Activated T-cell treated with anti-CD3 and anti-CD28 coated beads, Interleukin-2, amount 50 U/mL, for 1 hour (primary cell): ENCODE measurements around the gene TCIRG1.

Source experiments
- DNase-seq: peaks from one replicate; pipeline ENCODE4 v3.0.0-alpha.2; 2020

TCIRG1 gene

GRCh38 chr11:68007498-68008380, 31.1 kb upstream of the TCIRG1 start:
- DNase-seq = no peak

- no peak for DNase-seq
These were observed 30.2 kb upstream of the TCIRG1 start for GRCh38 chr11:68008381-68009337.

GRCh38 chr11:68009391-68010089, 29.3 kb upstream of the TCIRG1 start:
- no peak for DNase-seq

GRCh38 chr11:68010090-68011041, 28.5 kb upstream of the TCIRG1 start, which contains the start of gene ALDH3B1:
ALDH3B1 (plus strand) TSS chr11:68010327; CDS start chr11:68015298, 4,971 bp downstream.
- DNase-seq = no peak

- no peak for DNase-seq
These were observed 27.5 kb upstream of the TCIRG1 start for GRCh38 chr11:68011051-68011943.

DNA sequence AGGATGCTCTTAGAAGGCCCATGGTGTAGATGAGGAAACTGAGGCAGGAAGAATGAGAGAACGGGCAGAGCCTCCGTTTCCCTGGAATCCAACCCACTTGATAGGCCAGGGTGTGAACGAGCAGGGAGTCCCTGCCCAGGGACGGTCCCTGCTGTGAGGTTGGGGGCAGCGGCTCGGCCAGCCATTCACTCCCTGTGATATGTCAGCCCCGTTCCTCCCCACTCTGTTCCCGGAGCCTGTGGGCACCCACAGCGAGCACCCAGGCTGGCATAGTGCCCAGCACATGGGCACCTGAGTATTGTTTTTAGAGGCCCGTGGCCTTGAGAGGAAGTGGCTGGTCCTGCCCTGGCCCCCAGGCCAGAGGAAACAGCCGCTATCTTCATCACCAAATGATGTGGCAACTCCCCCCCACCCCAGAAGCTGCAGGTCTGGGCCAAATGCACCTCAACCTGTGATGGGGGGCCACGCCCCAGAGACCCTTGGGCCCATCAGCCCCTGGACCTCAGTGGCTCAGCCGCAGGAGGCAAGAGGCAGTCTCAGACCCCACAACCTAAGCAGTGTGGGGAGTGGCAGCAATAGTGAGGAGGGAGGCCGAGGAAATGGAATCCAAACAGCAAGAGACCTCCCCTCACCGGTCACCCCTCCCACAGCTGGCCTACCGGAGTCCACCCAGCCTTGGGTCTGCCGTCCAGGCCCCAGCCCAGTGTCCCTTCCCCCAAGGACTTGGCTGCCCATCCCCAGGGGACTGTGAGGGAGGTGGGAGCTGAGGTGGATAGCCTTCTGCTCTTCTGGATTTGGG, 26.6 kb upstream of the TCIRG1 start:
- DNase-seq = no peak

DNA sequence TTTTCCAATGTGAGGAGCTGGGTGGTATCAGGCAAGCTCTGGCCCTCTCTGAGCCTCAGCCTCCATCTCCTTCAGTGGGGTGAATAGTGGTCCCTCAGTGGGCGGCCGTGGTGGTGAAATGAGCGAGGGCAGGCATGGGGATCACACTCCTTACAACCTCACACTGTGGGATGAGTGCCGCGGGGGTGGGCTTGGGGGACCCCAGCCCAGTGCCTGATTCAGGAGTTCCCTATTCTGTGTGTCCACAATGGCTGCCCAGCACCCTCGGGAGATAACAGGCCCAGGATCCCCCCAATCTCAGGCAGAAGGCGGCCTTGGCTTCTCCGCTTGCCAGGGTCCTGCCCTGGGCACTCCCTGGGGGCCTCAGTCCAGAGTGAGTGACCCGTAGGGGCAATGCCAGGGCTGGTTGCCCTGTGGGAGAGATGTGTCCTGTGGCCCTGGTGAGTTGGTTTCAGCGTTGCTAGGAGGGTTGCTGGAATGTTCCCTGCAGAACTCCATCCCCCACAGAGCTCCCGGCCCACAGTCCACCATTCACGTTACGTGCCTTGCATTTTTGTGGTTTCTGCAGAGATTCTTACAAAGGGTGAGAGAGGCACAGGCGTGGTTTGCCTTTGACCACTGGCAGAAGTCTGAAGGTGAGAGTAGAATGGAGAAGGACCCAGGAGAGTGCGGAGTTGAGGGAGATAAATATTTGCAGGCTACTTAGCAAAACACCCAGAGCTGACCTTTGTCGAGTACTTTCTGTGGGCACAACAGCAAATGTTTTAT, 25.8 kb upstream of the TCIRG1 start:
- DNase-seq = no peak

GRCh38 chr11:68013611-68014156, 25.1 kb upstream of the TCIRG1 start:
- DNase-seq = no peak

DNA sequence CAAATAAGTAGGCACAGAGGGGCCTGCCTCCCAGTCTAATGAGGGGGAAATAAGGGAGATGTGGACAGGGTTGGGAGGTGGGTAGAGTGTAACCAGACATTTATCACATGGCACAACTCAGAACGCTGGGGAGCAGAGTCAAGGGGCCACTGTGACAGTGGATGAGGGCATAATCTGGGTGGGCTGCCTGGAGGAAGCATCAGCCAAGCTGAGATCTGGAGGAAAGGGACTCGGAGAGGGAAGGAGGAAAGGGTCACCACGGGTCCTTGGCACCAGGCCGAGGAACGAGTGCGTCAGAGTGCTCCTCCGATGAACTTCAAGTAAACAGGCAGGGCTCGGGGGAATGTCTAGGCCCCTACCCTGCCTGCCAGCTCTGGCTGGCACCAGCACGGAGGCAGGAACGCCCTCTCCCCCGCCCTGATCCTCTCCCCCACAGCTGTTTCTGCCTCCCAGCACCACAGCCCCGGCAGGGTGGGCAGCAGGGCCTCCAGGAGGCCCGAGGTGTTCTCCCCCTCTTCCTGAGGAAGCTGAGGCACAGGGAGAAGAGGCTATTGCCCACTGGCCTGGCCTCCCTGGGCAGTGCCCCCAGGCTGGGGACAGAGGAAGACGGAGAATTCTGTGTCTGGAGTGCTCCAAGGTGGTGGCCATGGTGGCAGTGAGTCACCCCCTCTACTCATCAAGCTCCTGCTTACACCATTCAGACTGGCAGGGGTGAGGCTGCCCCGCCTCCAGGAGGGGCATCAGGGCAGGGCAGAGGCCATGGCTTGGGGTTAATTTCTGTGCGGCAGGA, 24.5 kb upstream of the TCIRG1 start:
- no peak for DNase-seq

DNA sequence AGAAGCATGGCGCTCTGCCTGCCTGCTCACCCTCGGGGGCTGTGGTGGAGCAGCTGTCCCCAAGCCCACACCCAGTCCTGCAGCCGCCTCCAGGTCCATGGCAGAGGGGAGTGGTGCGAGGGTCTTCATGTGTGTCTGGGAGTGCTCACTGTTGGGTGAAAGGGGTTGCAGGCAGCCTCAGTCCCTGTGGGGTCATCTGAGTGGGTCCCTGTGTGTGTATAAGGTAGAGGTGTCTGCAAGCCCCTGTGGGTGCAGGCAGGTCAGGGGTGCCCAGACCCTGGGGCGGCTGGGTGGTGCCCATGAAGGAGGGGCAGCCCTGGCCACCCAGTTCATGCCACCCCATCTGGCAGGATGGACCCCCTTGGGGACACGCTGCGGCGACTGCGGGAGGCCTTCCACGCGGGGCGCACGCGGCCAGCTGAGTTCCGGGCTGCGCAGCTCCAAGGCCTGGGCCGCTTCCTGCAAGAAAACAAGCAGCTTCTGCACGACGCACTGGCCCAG, 23.8 kb upstream of the TCIRG1 start:
- no peak for DNase-seq

GRCh38 chr11:68015467-68015866, 23.4 kb upstream of the TCIRG1 start:
- no peak for DNase-seq

- DNase-seq = no peak
These were observed 22.5 kb upstream of the TCIRG1 start for GRCh38 chr11:68016161-68016903.

DNA sequence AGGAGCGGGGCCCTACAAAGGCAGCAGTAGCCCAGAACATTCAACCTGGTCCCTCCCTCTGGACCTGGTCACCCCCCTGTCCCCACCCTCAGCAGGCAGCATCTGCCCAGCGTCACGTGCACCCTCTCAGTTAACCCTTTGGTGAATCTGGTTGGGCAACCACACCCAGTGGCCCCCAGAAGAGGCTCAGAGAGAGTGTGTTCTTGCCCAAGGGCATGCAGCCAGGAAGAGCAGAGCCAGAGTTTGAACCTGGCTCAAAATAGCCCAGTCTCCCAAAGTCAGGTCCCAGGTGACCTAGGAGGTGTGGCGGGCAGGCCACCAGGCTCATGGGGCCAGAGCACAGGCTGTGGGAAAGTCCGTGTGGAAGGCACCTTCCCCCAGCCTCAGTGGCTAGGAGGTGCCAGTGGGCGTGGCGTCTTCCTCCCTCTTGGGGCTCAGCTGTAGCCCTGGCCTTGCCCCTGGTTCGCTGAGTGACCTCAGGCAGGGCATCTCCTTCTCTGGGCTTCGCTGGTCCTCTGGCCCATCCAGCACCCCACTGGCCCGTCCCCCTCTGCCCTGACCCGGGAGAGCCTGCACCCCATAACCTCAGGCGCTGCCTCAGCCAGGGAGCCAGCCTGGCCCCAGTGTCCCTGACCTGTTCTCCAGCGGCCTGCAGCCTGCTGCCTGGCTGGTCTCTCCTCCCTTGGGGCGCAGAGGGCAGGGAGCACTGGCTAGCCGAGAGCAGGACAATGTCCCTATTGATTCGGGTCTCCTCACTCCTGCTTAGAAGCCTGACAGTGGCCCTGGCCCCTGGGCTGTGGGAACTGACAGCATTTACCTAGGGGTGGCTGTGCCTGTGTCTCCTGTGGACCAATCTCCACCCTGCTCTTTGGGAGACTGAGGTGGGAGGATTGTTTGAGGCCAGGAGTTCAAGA, 21.7 kb upstream of the TCIRG1 start:
- no peak for DNase-seq

GRCh38 chr11:68017980-68018729, 20.7 kb upstream of the TCIRG1 start:
- no peak for DNase-seq

GRCh38 chr11:68018730-68019190, 20.1 kb upstream of the TCIRG1 start:
- no peak for DNase-seq
